Keratinocyte (primary cell): ENCODE measurements around the gene SLC6A15.

Experiments
- EZH2 ChIP-seq: IDR thresholded peaks from one replicate; pipeline ENCODE4 v1.6.1; 2012; ENCODE audit warnings: inconsistent platforms, mild to moderate bottlenecking, low read length, moderate library complexity
- TF ChIP-seq, protein P1 (sequence below), 3 experiments: IDR thresholded peaks in 1 of 3; conservative IDR thresholded peaks in 1 of 3; optimal IDR thresholded peaks in 1 of 3; 2 replicates in 2 of 3; 3 replicates in 1 of 3; pipeline versions ENCODE3 to v1.5.1; 2011; ENCODE audit warnings: low read length in 3 of 3, mild to moderate bottlenecking in 3 of 3, moderate library complexity in 2 of 3, control low read depth in 1 of 3, inconsistent platforms in 1 of 3; ENCODE audit not compliant: insufficient read depth in 2 of 3; ENCODE audit errors: extremely low read depth in 1 of 3

DNA sequence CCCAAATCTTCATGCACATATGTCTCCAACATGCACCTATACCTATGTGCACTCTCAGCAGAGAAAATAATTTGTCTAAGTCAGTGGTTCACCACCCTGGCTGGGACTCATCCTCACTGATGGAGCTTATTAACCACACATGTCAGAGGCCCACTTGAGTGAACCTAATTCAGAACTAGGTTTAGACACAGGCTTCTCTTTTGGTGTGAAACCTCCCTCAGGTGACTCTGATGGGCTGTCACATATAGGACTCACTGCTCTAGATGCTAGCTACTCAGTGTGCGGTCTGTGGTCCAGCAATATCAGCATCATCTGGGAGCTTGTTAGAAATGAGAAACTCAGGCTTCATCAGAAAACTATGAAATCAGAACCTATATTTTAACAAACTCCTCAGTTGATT lies 85.7 kb downstream of the SLC6A15 start:
- TF ChIP-seq, protein P1, sequence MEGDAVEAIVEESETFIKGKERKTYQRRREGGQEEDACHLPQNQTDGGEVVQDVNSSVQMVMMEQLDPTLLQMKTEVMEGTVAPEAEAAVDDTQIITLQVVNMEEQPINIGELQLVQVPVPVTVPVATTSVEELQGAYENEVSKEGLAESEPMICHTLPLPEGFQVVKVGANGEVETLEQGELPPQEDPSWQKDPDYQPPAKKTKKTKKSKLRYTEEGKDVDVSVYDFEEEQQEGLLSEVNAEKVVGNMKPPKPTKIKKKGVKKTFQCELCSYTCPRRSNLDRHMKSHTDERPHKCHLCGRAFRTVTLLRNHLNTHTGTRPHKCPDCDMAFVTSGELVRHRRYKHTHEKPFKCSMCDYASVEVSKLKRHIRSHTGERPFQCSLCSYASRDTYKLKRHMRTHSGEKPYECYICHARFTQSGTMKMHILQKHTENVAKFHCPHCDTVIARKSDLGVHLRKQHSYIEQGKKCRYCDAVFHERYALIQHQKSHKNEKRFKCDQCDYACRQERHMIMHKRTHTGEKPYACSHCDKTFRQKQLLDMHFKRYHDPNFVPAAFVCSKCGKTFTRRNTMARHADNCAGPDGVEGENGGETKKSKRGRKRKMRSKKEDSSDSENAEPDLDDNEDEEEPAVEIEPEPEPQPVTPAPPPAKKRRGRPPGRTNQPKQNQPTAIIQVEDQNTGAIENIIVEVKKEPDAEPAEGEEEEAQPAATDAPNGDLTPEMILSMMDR (optimal IDR thresholded peaks at IDR 0.05 in 1 of 3, IDR thresholded peaks at IDR 0.05 in 1 of 3, conservative IDR thresholded peaks at IDR 0.05 in 1 of 3; ENCODE audit: extremely low read depth in 1 of 3, insufficient read depth in 2 of 3, low read length in 3 of 3), result no peak
- TF ChIP-seq EZH2, result no peak
